ENCODE results near the gene POLR3H. TPM values are rescaled to one million over a fixed set of nuclear protein-coding genes. Genes with fewer than 3 reads are reported as not detected.

The POLR3H gene
- total RNA-seq, 1 donor from 2014 or later: 39.0 TPM

DNA sequence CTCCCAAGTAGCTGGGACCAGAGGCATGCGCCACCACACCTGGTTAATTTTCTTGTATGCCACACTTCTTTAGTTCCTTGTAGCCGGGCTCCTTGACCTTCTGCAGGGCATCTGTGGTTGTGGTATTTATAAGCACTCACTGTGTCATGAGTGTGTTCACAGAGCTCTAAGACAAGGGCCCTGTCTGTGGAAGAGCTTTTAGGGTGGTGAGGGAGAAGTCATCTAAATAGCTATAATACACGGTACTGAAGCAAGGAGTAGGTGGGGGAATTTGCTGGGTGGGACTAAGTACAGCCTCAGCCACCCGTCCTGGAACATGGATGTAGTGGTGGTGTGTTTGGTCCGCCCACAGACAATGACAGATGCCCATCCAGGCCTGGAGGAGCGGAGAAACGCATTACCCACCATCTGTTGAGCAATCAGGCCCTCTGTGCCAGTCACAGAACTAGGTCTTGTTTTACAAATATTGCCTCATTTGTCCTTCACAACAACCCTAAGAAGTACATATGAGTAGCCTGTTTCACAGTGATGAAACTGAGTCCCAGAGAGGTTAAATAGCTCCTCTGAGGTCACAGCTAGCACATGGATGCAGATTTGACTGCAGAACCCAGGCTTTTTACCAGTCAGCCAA lies 65.3 kb downstream of the POLR3H start:
- no peak overlapping the region for H3K4me3 ChIP-seq
- H3K9me3 ChIP-seq: no peaks in the 10 kb centered on the region
- H3K4me1 ChIP-seq: peaks cover 46% of the 10 kb centered on the region
- peak; percentile 71 to 78 for ATAC-seq
- TF ChIP-seq, protein P1, sequence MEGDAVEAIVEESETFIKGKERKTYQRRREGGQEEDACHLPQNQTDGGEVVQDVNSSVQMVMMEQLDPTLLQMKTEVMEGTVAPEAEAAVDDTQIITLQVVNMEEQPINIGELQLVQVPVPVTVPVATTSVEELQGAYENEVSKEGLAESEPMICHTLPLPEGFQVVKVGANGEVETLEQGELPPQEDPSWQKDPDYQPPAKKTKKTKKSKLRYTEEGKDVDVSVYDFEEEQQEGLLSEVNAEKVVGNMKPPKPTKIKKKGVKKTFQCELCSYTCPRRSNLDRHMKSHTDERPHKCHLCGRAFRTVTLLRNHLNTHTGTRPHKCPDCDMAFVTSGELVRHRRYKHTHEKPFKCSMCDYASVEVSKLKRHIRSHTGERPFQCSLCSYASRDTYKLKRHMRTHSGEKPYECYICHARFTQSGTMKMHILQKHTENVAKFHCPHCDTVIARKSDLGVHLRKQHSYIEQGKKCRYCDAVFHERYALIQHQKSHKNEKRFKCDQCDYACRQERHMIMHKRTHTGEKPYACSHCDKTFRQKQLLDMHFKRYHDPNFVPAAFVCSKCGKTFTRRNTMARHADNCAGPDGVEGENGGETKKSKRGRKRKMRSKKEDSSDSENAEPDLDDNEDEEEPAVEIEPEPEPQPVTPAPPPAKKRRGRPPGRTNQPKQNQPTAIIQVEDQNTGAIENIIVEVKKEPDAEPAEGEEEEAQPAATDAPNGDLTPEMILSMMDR (IDR thresholded peaks at IDR 0.05): no peak
- H3K36me3 ChIP-seq: peaks cover 8% of the 10 kb centered on the region
- peak; percentile 55 for DNase-seq
- intact Hi-C loops (cut with DNase I): no loop called here
- no peaks in the 10 kb centered on the region for H3K27me3 ChIP-seq (ENCODE audit: low read depth)
- peak overlapping the region; percentile 67 for H3K27ac ChIP-seq

DNA sequence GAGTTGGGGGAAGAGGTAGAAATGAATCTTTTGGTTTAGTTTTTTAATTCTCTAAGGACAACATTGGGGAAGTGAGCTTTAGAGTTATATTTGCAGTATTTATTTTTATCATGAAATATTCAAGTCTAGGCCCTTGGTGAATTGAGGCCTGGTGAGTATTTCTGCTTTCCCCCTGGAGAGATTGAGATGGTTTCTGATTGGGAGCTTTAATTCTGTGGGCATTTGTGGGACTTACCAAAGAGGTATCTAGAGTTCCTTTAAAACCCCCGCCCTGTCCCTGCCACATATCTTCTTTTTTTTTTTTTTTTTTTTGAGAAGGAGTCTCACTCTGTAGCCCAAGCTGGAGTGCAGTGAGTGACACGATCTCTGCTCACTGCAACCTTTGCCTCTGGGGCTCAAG lies 65.8 kb downstream of the POLR3H start:
- Histone ChIP-seq H3K27me3 (ENCODE audit: low read depth) (no peaks in the 10 kb centered on the region), H3K36me3 (peaks cover 8% of the 10 kb centered on the region), H3K9me3 (no peaks in the 10 kb centered on the region), H3K27ac (peak overlapping the region; percentile 67), H3K4me3 (no peak overlapping the region), H3K4me1 (peaks cover 46% of the 10 kb centered on the region)
- intact Hi-C loops (cut with DNase I): no loop called here
- ATAC-seq: no peak
- no peak for DNase-seq
- TF ChIP-seq, protein P1 (IDR thresholded peaks at IDR 0.05): no peak

Other genes with a start within 250 kb of the POLR3H start
- gene ZC3H7B, start 242.9 kb downstream of the POLR3H start, total RNA-seq: 63.1 TPM
- 29.7 TPM for gene TEF, start 162.5 kb downstream of the POLR3H start, total RNA-seq
- gene TOB2, start 97.7 kb downstream of the POLR3H start, total RNA-seq: 49.0 TPM
- gene PHF5A, start 75.8 kb downstream of the POLR3H start, total RNA-seq: 31.1 TPM
- 77.7 TPM for gene ACO2, start 75.4 kb downstream of the POLR3H start, total RNA-seq
- gene CSDC2, start 16.5 kb upstream of the POLR3H start, total RNA-seq: 2.4 TPM
- gene PMM1, start 45.4 kb upstream of the POLR3H start, total RNA-seq: 47.3 TPM
- gene DESI1, start 76.6 kb upstream of the POLR3H start, total RNA-seq: 26.1 TPM
- 162 TPM for gene XRCC6, start 76.8 kb upstream of the POLR3H start, total RNA-seq
- 95.9 TPM for gene SNU13, start 144.4 kb upstream of the POLR3H start, total RNA-seq
- gene MEI1, start 155.0 kb upstream of the POLR3H start, total RNA-seq: 4.3 TPM